Calu3 (cell line): ENCODE measurements around the gene DMRTC2. TPM values are rescaled to one million over a fixed set of nuclear protein-coding genes. Genes with fewer than 3 reads are reported as not detected.

Experiments used
- BruUV-seq: library from RNA; stranded (reverse); fragments of 400-500 nt; replicated peaks from 2 replicates; lab custom pipeline; 2021; lab: Mats Ljungman, UMichigan
- CTCF ChIA-PET: fragments of 300-600 bp; sonication (Branson Sonifier 250); formaldehyde crosslinking; loops from one replicate; lab custom pipeline; 2022; ENCODE audit warnings: antibody characterized with exemption; lab: Charles Lee
- DNase-seq: peaks from one replicate; pipeline ENCODE4 v3.0.0; 2022
- H3K27ac Mint-ChIP-seq: one replicate; pipeline ENCODE4 v1.8.0; 2022; ENCODE audit warnings: mixed read lengths; ENCODE audit not compliant: unreplicated experiment
- H3K27me3 Mint-ChIP-seq: one replicate; pipeline ENCODE4 v1.8.0; 2022; ENCODE audit warnings: mixed read lengths; ENCODE audit not compliant: unreplicated experiment
- H3K36me3 Mint-ChIP-seq: one replicate; pipeline ENCODE4 v1.8.0; 2022; ENCODE audit warnings: mild to moderate bottlenecking, moderate library complexity, mixed read lengths; ENCODE audit not compliant: insufficient read depth, unreplicated experiment
- H3K4me1 Mint-ChIP-seq: one replicate; pipeline ENCODE4 v1.8.0; 2022; ENCODE audit warnings: mild to moderate bottlenecking, low read depth, mixed read lengths; ENCODE audit not compliant: unreplicated experiment
- H3K4me3 Mint-ChIP-seq: one replicate; pipeline ENCODE4 v1.8.0; 2022; ENCODE audit warnings: mild to moderate bottlenecking, low read depth, moderate library complexity, mixed read lengths; ENCODE audit not compliant: unreplicated experiment
- H3K9me3 Mint-ChIP-seq: one replicate; pipeline ENCODE4 v1.8.0; 2022; ENCODE audit warnings: low read depth, mixed read lengths; ENCODE audit not compliant: unreplicated experiment
- CTCF ChIP-seq: fragments of 200-600 bp; IDR thresholded peaks from one replicate; pipeline ENCODE4 v1.8.0; 2022; ENCODE audit warnings: antibody characterized with exemption; ENCODE audit not compliant: unreplicated experiment
- intact Hi-C: fragments of 100-400 bp; cut with micrococcal nuclease; formaldehyde crosslinking; loops from one replicate; pipeline ENCODE4 v1.10.0; 2022; ENCODE audit not compliant: unreplicated experiment
- microRNA-seq: library from miRNA; unstranded; fragments of <30 nt; microRNA quantifications from one replicate; pipeline ENCODE4 v1.2.0, GENCODE V29; 2022
- total RNA-seq: library from RNA; stranded (reverse); gene quantifications from 2 replicates; pipeline ENCODE4 v1.2.3, GENCODE V29; 2022

The DMRTC2 gene
- total RNA-seq, 1 experiment from 2014 or later: not detected

GRCh38 chr19:41896581-41896942 is 51.7 kb downstream of the DMRTC2 start:
- no peak for TF ChIP-seq CTCF
- CTCF ChIA-PET: no interaction called here
- BruUV-seq: no TSS peak
- H3K27ac Mint-ChIP-seq: no peak overlapping the region
- no peaks in the 10 kb centered on the region for H3K9me3 Mint-ChIP-seq
- no peak overlapping the region for H3K4me3 Mint-ChIP-seq
- intact Hi-C loops: no loop called here
- no peaks in the 10 kb centered on the region for H3K27me3 Mint-ChIP-seq
- peaks cover 37% of the 10 kb centered on the region for H3K36me3 Mint-ChIP-seq
- DNase-seq: no peak
- no peaks in the 10 kb centered on the region for H3K4me1 Mint-ChIP-seq

- H3K9me3 Mint-ChIP-seq: no peaks in the 10 kb centered on the region
- H3K36me3 Mint-ChIP-seq: peaks cover 43% of the 10 kb centered on the region
- CTCF ChIA-PET: interaction anchor here (0.7 kb wide), 1 partner anchor 216 kb away, joined by 3 read pairs; no protein-coding TSS in a partner anchor
These were observed 52.3 kb downstream of the DMRTC2 start for GRCh38 chr19:41897181-41897580.

GRCh38 chr19:41897820-41898219 is 53.0 kb downstream of the DMRTC2 start:
- no peaks in the 10 kb centered on the region for H3K4me1 Mint-ChIP-seq
- BruUV-seq: TSS peak; percentile 56
- no peaks in the 10 kb centered on the region for H3K9me3 Mint-ChIP-seq
- no peak for TF ChIP-seq CTCF
- CTCF ChIA-PET: interaction anchor here (0.7 kb wide), 1 partner anchor 215 kb away, joined by 3 read pairs; no protein-coding TSS in a partner anchor
- peaks cover 41% of the 10 kb centered on the region for H3K36me3 Mint-ChIP-seq
- DNase-seq: no peak
- no peak overlapping the region for H3K27ac Mint-ChIP-seq
- no peak overlapping the region for H3K4me3 Mint-ChIP-seq
- no peaks in the 10 kb centered on the region for H3K27me3 Mint-ChIP-seq
- intact Hi-C loops: no loop called here

More at GRCh38 chr19:41897181-41897580, 52.3 kb downstream of the DMRTC2 start:
- DNase-seq: no peak
- Mint-ChIP-seq H3K4me1 (no peaks in the 10 kb centered on the region), H3K4me3 (no peak overlapping the region), H3K27me3 (no peaks in the 10 kb centered on the region), H3K27ac (no peak overlapping the region)
- no TSS peak for BruUV-seq
- intact Hi-C loops: no loop called here
- no peak for TF ChIP-seq CTCF

GRCh38 chr19:41898235-41898634 is 53.4 kb downstream of the DMRTC2 start:
- no peak overlapping the region for H3K4me3 Mint-ChIP-seq
- no peaks in the 10 kb centered on the region for H3K27me3 Mint-ChIP-seq
- CTCF ChIA-PET: no interaction called here
- no peak overlapping the region for H3K27ac Mint-ChIP-seq
- peaks cover 42% of the 10 kb centered on the region for H3K36me3 Mint-ChIP-seq
- DNase-seq: no peak
- peaks cover 1% of the 10 kb centered on the region for H3K4me1 Mint-ChIP-seq
- no peaks in the 10 kb centered on the region for H3K9me3 Mint-ChIP-seq
- intact Hi-C loops: no loop called here
- no TSS peak for BruUV-seq
- no peak for TF ChIP-seq CTCF

Small RNA genes lying within 50 kb of the gene (microRNA-seq; reads per million reads assigned to microRNA genes)
- gene MIR6797: 1.8 reads per million

Other genes starting within 250 kb of the DMRTC2 start
- gene CEACAM4, start 218.0 kb upstream of the DMRTC2 start, total RNA-seq: not detected in 2 replicates
- gene CEACAM7, start 156.8 kb upstream of the DMRTC2 start, total RNA-seq: 5.9 and 9.0 TPM in 2 replicates
- 1.1 and 3.4 TPM in 2 replicates for gene CEACAM5, start 136.4 kb upstream of the DMRTC2 start, total RNA-seq
- 44.5 and 98.9 TPM in 2 replicates for gene CEACAM6, start 89.5 kb upstream of the DMRTC2 start, total RNA-seq
- not detected in 2 replicates for gene CEACAM3, start 48.5 kb upstream of the DMRTC2 start, total RNA-seq
- not detected in 2 replicates for gene LYPD4, start 359 bp upstream of the DMRTC2 start, total RNA-seq
- 2,051 and 2,220 TPM in 2 replicates for gene RPS19, start 15.2 kb downstream of the DMRTC2 start, total RNA-seq
- gene CD79A, start 32.2 kb downstream of the DMRTC2 start, total RNA-seq: 0.45 and 0.59 TPM in 2 replicates
- gene ARHGEF1, start 38.1 kb downstream of the DMRTC2 start, total RNA-seq: 122 and 163 TPM in 2 replicates
- gene ERFL, start 83.4 kb downstream of the DMRTC2 start, total RNA-seq: 0.21 and 0.29 TPM in 2 replicates
- 116 and 126 TPM in 2 replicates for gene RABAC1, start 114.3 kb downstream of the DMRTC2 start, total RNA-seq
- 1.1 and 1.7 TPM in 2 replicates for gene ATP1A3, start 149.2 kb downstream of the DMRTC2 start, total RNA-seq
- gene GRIK5, start 225.2 kb downstream of the DMRTC2 start, total RNA-seq: 0.44 and 0.61 TPM in 2 replicates
- 22.0 and 22.1 TPM in 2 replicates for gene ZNF574, start 231.1 kb downstream of the DMRTC2 start, total RNA-seq